Small intestine (tissue), 16 donors: Measurements from ENCODE around the gene ABL1. TPM values are rescaled to one million over a fixed set of nuclear protein-coding genes. Genes with fewer than 3 reads are reported as not detected.

Experiments used
- DNase-seq, 2 donors: peaks; one replicate each; pipeline versions ENCODE4 v3.0.0 to v3.0.0-alpha.2; 2013
- FAIRE-seq: peaks from 2 replicates; lab custom pipeline; 2012; peaks lifted over from hg19 to GRCh38; lab: Jason Lieb, UNC
- H3K27ac ChIP-seq, 3 donors: one replicate each; pipeline ENCODE4 v1.5.1; 2013; ENCODE audit warnings: low read length in 2 of 3, mild to moderate bottlenecking in 2 of 3, control low read depth in 1 of 3, inconsistent platforms in 1 of 3, low read depth in 1 of 3, moderate library complexity in 1 of 3
- H3K27me3 ChIP-seq, 3 donors: one replicate each; pipeline ENCODE4 v1.6.1; 2013; ENCODE audit warnings: low read length in 3 of 3, inconsistent platforms in 1 of 3; ENCODE audit not compliant: control insufficient read depth in 3 of 3, insufficient read depth in 3 of 3
- H3K36me3 ChIP-seq, 3 donors: one replicate each; pipeline ENCODE4 v1.6.1; 2013; ENCODE audit warnings: low read length in 3 of 3, inconsistent platforms in 1 of 3, low read depth in 1 of 3, mild to moderate bottlenecking in 1 of 3, moderate library complexity in 1 of 3; ENCODE audit not compliant: control insufficient read depth in 3 of 3, insufficient read depth in 2 of 3
- H3K4me1 ChIP-seq, 3 donors: one replicate each; pipeline ENCODE4 v1.6.1; 2013; ENCODE audit warnings: low read length in 2 of 3, inconsistent platforms in 1 of 3, low read depth in 1 of 3, mild to moderate bottlenecking in 1 of 3, moderate library complexity in 1 of 3; ENCODE audit not compliant: control insufficient read depth in 3 of 3, insufficient read depth in 2 of 3
- H3K4me3 ChIP-seq, 3 donors: one replicate each; pipeline ENCODE4 v1.5.1; 2013; ENCODE audit warnings: low read length in 3 of 3, control low read depth in 1 of 3, inconsistent platforms in 1 of 3, low read depth in 1 of 3, mild to moderate bottlenecking in 1 of 3, moderate library complexity in 1 of 3
- H3K9me3 ChIP-seq, 2 donors: one replicate each; pipeline ENCODE4 v1.6.1; 2013; ENCODE audit warnings: low read depth in 1 of 2, low read length in 1 of 2; ENCODE audit not compliant: control insufficient read depth in 2 of 2, insufficient read depth in 1 of 2
- WGBS, 3 donors: extraction: QIAGEN DNeasy Blood & Tissue Kit; methylation state at CpG; one replicate each; pipeline ENCODE4 v1.1.7; 2013; 5-methylcytosine and 5-hydroxymethylcytosine counted together
- long read RNA-seq, 10 donors: transcript quantifications; one replicate each; lab custom pipeline, GENCODE V29; 2026
- polyA plus RNA-seq, 4 donors: library from polyadenylated mRNA; stranded (reverse) in 3 of 4; unstranded in 1 of 4; fragments of 200-250 nt in 3 of 4; fragments of 120-200 nt in 1 of 4; gene quantifications; one replicate each; pipeline versions ENCODE4 v1.2.1 to v1.2.3, GENCODE V29; 2013
- donor health status: healthy with polysubstance abuse.
- donor health status: control.
- donor health status: control.
- donor health status: Bipolar disorder and iron deficiency.
- donor health status: healthy.

Gene ABL1
- polyA plus RNA-seq = 10 to 100 TPM in 3 of 4 donors, 1 to 10 TPM in 1; 8.7 to 58.1 (median 28.1) TPM
- long read RNA-seq, donor 1, full-length matches to known transcripts = 12 of 40 reads
- long read RNA-seq, donor 1, partial matches to known transcripts = 28 of 40 reads
- long read RNA-seq, donor 1, other reads (novel, unspliced or antisense) = 0 of 40 reads
- long read RNA-seq, donor 2, full-length matches to known transcripts = 4 of 4 reads
- long read RNA-seq, donor 2, partial matches to known transcripts = 0 of 4 reads
- long read RNA-seq, donor 2, other reads (novel, unspliced or antisense) = 0 of 4 reads
- long read RNA-seq, donor 3, full-length matches to known transcripts = 5 of 23 reads
- long read RNA-seq, donor 3, partial matches to known transcripts = 18 of 23 reads
- long read RNA-seq, donor 3, other reads (novel, unspliced or antisense) = 0 of 23 reads
- long read RNA-seq, donor 4 = 0 reads
- long read RNA-seq, donor 5 = 0 reads
- long read RNA-seq, donor 6, full-length matches to known transcripts = 2 of 2 reads
- long read RNA-seq, donor 6, partial matches to known transcripts = 0 of 2 reads
- long read RNA-seq, donor 6, other reads (novel, unspliced or antisense) = 0 of 2 reads
- long read RNA-seq, donor 7 = 0 reads
- long read RNA-seq, donor 8, full-length matches to known transcripts = 1 of 1 reads
- long read RNA-seq, donor 8, partial matches to known transcripts = 0 of 1 reads
- long read RNA-seq, donor 8, other reads (novel, unspliced or antisense) = 0 of 1 reads
- long read RNA-seq, donor 9 = 0 reads
- long read RNA-seq, donor 10, full-length matches to known transcripts = 9 of 63 reads
- long read RNA-seq, donor 10, partial matches to known transcripts = 54 of 63 reads
- long read RNA-seq, donor 10, other reads (novel, unspliced or antisense) = 0 of 63 reads

GRCh38 chr9:130834371-130835336, at the start of gene ABL1:
TSS of gene ABL1 (plus strand) at chr9:130835254. CDS start at chr9:130835447, 193 bp downstream.
- Histone ChIP-seq H3K9me3 (no peaks in the 10 kb centered on the region), H3K4me1 (peaks cover 13 to 19% (median 14%) of the 10 kb centered on the region in 3 donors), H3K36me3 (no peaks in the 10 kb centered on the region), H3K27ac (peak within 1 kb of the TSS; percentile 62 to 97 (median 87)), H3K4me3 (peak within 1 kb of the TSS; percentile 72 to 79 (median 79)), H3K27me3 (no peaks in the 10 kb centered on the region)
- DNase-seq = peak; percentile 80 to 91
- 1% methylated on average over 58 to 78 of the region's 78 CpGs for WGBS, 3 donors
- FAIRE-seq = no peak

GRCh38 chr9:130785940-130786508, 49.0 kb upstream of the ABL1 start:
- FAIRE-seq = no peak
- Histone ChIP-seq H3K4me1 (peaks cover 0 to 4% (median 0%) of the 10 kb centered on the region in 3 donors), H3K27ac (no peak overlapping the region)

GRCh38 chr9:130786526-130786925, 48.5 kb upstream of the ABL1 start:
- H3K4me1 ChIP-seq = peaks cover 0 to 4% (median 4%) of the 10 kb centered on the region in 3 donors
- no peaks in the 10 kb centered on the region for H3K27me3 ChIP-seq
- H3K27ac ChIP-seq = no peak overlapping the region
- no peak overlapping the region for H3K4me3 ChIP-seq
- H3K36me3 ChIP-seq = peaks cover 0 to 17% (median 0%) of the 10 kb centered on the region in 3 donors
- FAIRE-seq = no peak
- 85 to 94% (median 91%) methylated on average over 4 of the region's 4 CpGs for WGBS, 3 donors
- peaks cover 0 to 12% of the 10 kb centered on the region in 2 donors for H3K9me3 ChIP-seq
- no peak for DNase-seq

More at GRCh38 chr9:130785940-130786508, 49.0 kb upstream of the ABL1 start:
- H3K9me3 ChIP-seq = peaks cover 0 to 9% of the 10 kb centered on the region in 2 donors
- 85 to 88% (median 86%) methylated on average over 6 of the region's 6 CpGs for WGBS, 3 donors
- no peak overlapping the region for H3K4me3 ChIP-seq
- H3K36me3 ChIP-seq = peaks cover 0 to 17% (median 0%) of the 10 kb centered on the region in 3 donors
- DNase-seq = no peak
- H3K27me3 ChIP-seq = no peaks in the 10 kb centered on the region

- peaks cover 0 to 4% (median 4%) of the 10 kb centered on the region in 3 donors for H3K4me1 ChIP-seq
- H3K27me3 ChIP-seq = no peaks in the 10 kb centered on the region
- FAIRE-seq = no peak
- peaks cover 0 to 15% (median 0%) of the 10 kb centered on the region in 3 donors for H3K36me3 ChIP-seq
- no peak overlapping the region for H3K4me3 ChIP-seq
- WGBS, 3 donors = 97 to 99% (median 98%) methylated on average over 7 of the region's 7 CpGs
- H3K9me3 ChIP-seq = peaks cover 0 to 14% of the 10 kb centered on the region in 2 donors
- H3K27ac ChIP-seq = no peak overlapping the region
- DNase-seq = no peak
Observed at GRCh38 chr9:130789747-130790672, 45.0 kb upstream of the ABL1 start.

GRCh38 chr9:130791303-130791894, 43.7 kb upstream of the ABL1 start:
- peaks cover 0 to 12% (median 0%) of the 10 kb centered on the region in 3 donors for H3K36me3 ChIP-seq
- no peak overlapping the region for H3K27ac ChIP-seq
- H3K4me1 ChIP-seq = peaks cover 0 to 4% (median 4%) of the 10 kb centered on the region in 3 donors
- H3K4me3 ChIP-seq = no peak overlapping the region
- peak in 1 of 2 donors; percentile 78 for DNase-seq
- no peak for FAIRE-seq
- no peaks in the 10 kb centered on the region for H3K27me3 ChIP-seq
- peaks cover 0 to 14% of the 10 kb centered on the region in 2 donors for H3K9me3 ChIP-seq
- 27 to 68% (median 48%) methylated on average over 7 of the region's 7 CpGs for WGBS, 3 donors

GRCh38 chr9:130793589-130793988, 41.5 kb upstream of the ABL1 start:
- Histone ChIP-seq H3K36me3 (peaks cover 0 to 7% (median 0%) of the 10 kb centered on the region in 3 donors), H3K27ac (no peak overlapping the region), H3K4me1 (peaks cover 0 to 4% (median 4%) of the 10 kb centered on the region in 3 donors), H3K27me3 (no peaks in the 10 kb centered on the region), H3K9me3 (peaks cover 0 to 14% of the 10 kb centered on the region in 2 donors), H3K4me3 (no peak overlapping the region)
- peak in 1 of 2 donors; percentile 14 for DNase-seq
- WGBS, 3 donors = 86 to 92% (median 91%) methylated on average over 7 of the region's 7 CpGs
- no peak for FAIRE-seq
